RWPE2 (cell line): Measurements from ENCODE around the gene UNC79.

Source experiments
- ATAC-seq: fragments of 200-7000 bp; cut with Tn5 transposase; 3 replicates; pipeline ENCODE4 v1.9.1; 2021; ENCODE audit warnings: low read depth
- DNase-seq: peaks from one replicate; pipeline ENCODE4 v3.0.0-alpha.2; 2020; ENCODE audit warnings: low spot score
- H3K27ac ChIP-seq: fragments of 450-650 bp; 2 replicates; pipeline ENCODE4 v1.5.1; 2017; ENCODE audit warnings: mild to moderate bottlenecking; ENCODE audit not compliant: poor library complexity, severe bottlenecking
- H3K27me3 ChIP-seq: fragments of 250-450 bp; sonication (Bioruptor Pico); 2 replicates; pipeline ENCODE4 v1.5.1; 2021; ENCODE audit warnings: mild to moderate bottlenecking, moderate library complexity; ENCODE audit not compliant: insufficient read depth, poor library complexity, severe bottlenecking
- H3K36me3 ChIP-seq: fragments of 250-450 bp; sonication (Bioruptor Pico); 2 replicates; pipeline ENCODE4 v1.5.1; 2020; ENCODE audit warnings: low read depth, mild to moderate bottlenecking, moderate library complexity
- H3K4me1 ChIP-seq: fragments of 250-450 bp; sonication (Bioruptor Pico); 2 replicates; pipeline ENCODE4 v1.5.1; 2021; ENCODE audit warnings: mild to moderate bottlenecking, moderate library complexity; ENCODE audit not compliant: insufficient read depth, poor library complexity, severe bottlenecking
- H3K4me3 ChIP-seq: fragments of 250-450 bp; sonication (Bioruptor Pico); 2 replicates; pipeline ENCODE4 v1.5.1; 2021; ENCODE audit warnings: mild to moderate bottlenecking, moderate library complexity; ENCODE audit not compliant: severe bottlenecking
- H3K9me3 ChIP-seq: fragments of 250-450 bp; sonication (Bioruptor Pico); 2 replicates; pipeline ENCODE4 v1.5.1; 2021; ENCODE audit warnings: mild to moderate bottlenecking, moderate library complexity; ENCODE audit not compliant: severe bottlenecking
- TF ChIP-seq, protein P1 (sequence below): fragments of 450-650 bp; IDR thresholded peaks from one replicate; pipeline ENCODE4 v1.5.1; 2017; ENCODE audit warnings: mild to moderate bottlenecking, moderate library complexity; ENCODE audit not compliant: poor library complexity, severe bottlenecking

Gene UNC79

DNA sequence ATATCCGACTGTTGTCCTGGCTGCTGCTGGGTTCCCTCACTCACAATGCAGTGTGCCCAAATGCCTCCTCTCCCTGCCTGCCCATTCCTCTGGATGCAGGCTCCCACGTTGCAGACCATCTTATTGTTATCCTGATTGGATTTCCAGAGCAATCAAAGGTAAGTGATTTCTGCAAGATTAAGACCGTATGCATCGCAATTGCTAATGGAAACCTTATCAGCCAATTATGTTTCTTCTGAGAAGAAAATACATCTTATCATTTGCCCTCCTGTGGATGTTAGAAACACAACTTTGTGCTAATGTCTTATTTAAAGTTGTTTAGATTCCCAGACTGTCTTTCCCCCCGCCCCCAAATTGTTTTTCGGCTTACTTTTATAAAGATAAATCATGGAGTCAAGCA is 259.4 kb downstream of the UNC79 start:
- H3K4me3 ChIP-seq = no peak overlapping the region
- no peaks in the 10 kb centered on the region for H3K36me3 ChIP-seq
- TF ChIP-seq, protein P1, sequence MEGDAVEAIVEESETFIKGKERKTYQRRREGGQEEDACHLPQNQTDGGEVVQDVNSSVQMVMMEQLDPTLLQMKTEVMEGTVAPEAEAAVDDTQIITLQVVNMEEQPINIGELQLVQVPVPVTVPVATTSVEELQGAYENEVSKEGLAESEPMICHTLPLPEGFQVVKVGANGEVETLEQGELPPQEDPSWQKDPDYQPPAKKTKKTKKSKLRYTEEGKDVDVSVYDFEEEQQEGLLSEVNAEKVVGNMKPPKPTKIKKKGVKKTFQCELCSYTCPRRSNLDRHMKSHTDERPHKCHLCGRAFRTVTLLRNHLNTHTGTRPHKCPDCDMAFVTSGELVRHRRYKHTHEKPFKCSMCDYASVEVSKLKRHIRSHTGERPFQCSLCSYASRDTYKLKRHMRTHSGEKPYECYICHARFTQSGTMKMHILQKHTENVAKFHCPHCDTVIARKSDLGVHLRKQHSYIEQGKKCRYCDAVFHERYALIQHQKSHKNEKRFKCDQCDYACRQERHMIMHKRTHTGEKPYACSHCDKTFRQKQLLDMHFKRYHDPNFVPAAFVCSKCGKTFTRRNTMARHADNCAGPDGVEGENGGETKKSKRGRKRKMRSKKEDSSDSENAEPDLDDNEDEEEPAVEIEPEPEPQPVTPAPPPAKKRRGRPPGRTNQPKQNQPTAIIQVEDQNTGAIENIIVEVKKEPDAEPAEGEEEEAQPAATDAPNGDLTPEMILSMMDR = no peak
- no peaks in the 10 kb centered on the region for H3K9me3 ChIP-seq
- H3K27ac ChIP-seq = no peak overlapping the region
- peaks cover 31% of the 10 kb centered on the region for H3K27me3 ChIP-seq
- ATAC-seq = no peak
- DNase-seq = no peak
- H3K4me1 ChIP-seq = no peaks in the 10 kb centered on the region

DNA sequence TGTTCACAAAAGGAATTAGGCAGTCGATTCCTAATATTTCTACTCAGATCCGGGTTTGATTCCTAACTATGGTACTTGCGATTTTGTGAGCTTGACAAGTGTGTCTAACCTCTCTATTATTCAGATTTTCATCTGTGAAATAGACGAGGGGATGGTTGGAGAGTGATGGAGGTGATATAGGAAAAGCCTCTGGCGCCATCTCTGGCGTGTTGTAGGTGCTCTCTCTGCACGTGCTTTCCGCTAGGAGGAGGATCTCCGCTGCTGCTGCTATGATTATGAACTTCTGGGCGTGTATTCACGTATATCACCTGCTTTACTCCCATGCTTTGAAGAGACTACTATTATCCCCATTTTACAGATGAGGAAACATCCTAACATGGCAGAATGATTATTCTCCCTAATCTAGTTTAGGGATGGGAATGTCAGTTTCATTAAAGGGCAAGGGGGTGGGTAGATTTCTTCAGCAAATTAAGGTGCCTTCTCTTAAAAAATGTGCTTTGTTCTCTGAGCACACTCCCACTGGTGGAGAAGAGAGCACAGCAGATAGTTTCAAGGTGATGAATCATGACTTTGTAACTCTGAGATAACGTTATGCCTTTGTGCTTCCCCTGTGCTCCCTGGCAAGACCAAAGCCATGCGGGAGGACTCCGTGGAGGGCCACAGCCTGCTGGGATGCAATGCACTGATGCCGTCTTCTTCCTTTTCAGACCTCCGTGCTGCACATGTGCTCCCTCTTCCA is 260.5 kb downstream of the UNC79 start:
- H3K9me3 ChIP-seq = no peaks in the 10 kb centered on the region
- peaks cover 34% of the 10 kb centered on the region for H3K27me3 ChIP-seq
- H3K4me1 ChIP-seq = no peaks in the 10 kb centered on the region
- no peak overlapping the region for H3K4me3 ChIP-seq
- no peak overlapping the region for H3K27ac ChIP-seq
- TF ChIP-seq, protein P1 = no peak
- no peaks in the 10 kb centered on the region for H3K36me3 ChIP-seq
- ATAC-seq (no peak), DNase-seq (no peak)

DNA sequence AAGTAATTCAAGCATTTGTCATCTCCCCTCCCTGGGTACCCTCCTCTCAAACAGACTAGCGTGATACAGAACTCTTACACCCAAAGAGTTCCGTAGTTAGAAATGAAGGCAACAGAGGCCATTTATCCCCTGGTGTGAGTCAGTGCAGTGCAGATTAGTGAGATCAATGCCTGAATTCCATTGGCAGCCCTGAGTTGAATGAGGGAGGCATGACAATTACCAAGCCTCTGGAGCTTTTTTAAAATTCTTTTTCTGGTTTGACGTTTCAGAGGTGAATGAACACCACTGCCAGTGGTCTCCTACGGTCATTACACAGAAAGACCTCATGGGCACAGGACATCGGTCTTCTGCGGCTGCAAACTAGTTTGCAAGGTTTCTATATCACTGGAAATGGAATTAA is 263.2 kb downstream of the UNC79 start:
- DNase-seq (no peak), ATAC-seq (no peak)
- Histone ChIP-seq H3K36me3 (no peaks in the 10 kb centered on the region), H3K4me3 (no peak overlapping the region), H3K4me1 (no peaks in the 10 kb centered on the region), H3K9me3 (peaks cover 6% of the 10 kb centered on the region), H3K27me3 (peaks cover 16% of the 10 kb centered on the region), H3K27ac (no peak overlapping the region)
- TF ChIP-seq, protein P1 = no peak

DNA sequence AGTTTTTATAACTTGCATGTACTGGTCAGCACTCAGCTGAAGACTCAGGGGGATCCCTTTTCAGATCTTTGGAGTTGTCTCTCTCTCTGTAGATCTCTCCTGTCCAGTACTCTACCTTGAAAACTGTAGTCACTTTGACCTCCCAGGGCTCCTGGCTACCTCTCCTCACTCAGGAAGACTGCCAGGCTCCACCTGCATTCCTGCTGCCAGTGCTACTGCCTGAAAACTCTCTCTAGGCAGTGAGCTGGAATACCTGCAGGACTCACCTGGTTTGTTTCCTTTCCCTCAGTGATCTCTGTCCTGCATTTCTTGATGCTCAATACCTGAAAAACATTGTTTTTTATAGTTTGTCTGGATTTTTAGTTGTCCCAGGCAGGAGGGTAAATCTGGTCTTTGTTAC is 270.2 kb downstream of the UNC79 start:
- no peaks in the 10 kb centered on the region for H3K36me3 ChIP-seq
- H3K27me3 ChIP-seq = peaks cover 6% of the 10 kb centered on the region
- ATAC-seq (no peak), DNase-seq (no peak)
- no peaks in the 10 kb centered on the region for H3K4me1 ChIP-seq
- TF ChIP-seq, protein P1 = no peak
- peaks cover 6% of the 10 kb centered on the region for H3K9me3 ChIP-seq
- no peak overlapping the region for H3K27ac ChIP-seq
- no peak overlapping the region for H3K4me3 ChIP-seq

DNA sequence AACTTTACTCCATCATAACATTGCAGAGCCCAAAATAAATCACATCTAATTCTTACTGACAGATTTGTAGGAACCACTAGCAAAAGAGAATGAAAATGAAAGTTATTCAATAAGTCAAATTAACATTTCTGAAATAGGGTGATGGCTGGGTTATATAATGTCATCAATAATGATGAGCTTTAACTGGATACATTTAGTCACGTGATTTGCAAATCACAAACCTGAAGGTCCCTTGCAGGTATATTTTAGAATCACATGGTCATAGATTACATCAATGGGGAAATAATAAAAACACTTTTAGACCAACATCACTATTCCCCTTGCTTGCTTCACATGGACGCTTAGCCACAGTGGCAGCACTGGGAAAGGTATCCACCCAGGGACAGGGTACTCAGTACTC is 270.8 kb downstream of the UNC79 start:
- ATAC-seq = no peak
- TF ChIP-seq, protein P1 = no peak

More for the DNA sequence above, 270.8 kb downstream of the UNC79 start:
- H3K27ac ChIP-seq = no peak overlapping the region
- H3K27me3 ChIP-seq = no peaks in the 10 kb centered on the region
- H3K4me1 ChIP-seq = no peaks in the 10 kb centered on the region
- H3K36me3 ChIP-seq = no peaks in the 10 kb centered on the region
- H3K9me3 ChIP-seq = peaks cover 6% of the 10 kb centered on the region
- DNase-seq = no peak
- H3K4me3 ChIP-seq = no peak overlapping the region
